Diencephalon (tissue), 1 donor: ENCODE data around the gene UCHL5. TPM values are rescaled to one million over a fixed set of nuclear protein-coding genes. Genes with fewer than 3 reads are reported as not detected.

Source experiments
- small RNA-seq: library from RNA; depleted of rRNA; stranded (forward); fragments of <200 nt; gene quantifications from one replicate; pipeline ENCODE3, GENCODE V24; 2014
- total RNA-seq: library from RNA; depleted of rRNA; stranded (reverse); fragments of >200 nt; gene quantifications from one replicate; pipeline ENCODE4 v1.2.3, GENCODE V29; 2014

The UCHL5 gene, protein sequence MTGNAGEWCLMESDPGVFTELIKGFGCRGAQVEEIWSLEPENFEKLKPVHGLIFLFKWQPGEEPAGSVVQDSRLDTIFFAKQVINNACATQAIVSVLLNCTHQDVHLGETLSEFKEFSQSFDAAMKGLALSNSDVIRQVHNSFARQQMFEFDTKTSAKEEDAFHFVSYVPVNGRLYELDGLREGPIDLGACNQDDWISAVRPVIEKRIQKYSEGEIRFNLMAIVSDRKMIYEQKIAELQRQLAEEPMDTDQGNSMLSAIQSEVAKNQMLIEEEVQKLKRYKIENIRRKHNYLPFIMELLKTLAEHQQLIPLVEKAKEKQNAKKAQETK
- total RNA-seq = 63.2 TPM

DNA sequence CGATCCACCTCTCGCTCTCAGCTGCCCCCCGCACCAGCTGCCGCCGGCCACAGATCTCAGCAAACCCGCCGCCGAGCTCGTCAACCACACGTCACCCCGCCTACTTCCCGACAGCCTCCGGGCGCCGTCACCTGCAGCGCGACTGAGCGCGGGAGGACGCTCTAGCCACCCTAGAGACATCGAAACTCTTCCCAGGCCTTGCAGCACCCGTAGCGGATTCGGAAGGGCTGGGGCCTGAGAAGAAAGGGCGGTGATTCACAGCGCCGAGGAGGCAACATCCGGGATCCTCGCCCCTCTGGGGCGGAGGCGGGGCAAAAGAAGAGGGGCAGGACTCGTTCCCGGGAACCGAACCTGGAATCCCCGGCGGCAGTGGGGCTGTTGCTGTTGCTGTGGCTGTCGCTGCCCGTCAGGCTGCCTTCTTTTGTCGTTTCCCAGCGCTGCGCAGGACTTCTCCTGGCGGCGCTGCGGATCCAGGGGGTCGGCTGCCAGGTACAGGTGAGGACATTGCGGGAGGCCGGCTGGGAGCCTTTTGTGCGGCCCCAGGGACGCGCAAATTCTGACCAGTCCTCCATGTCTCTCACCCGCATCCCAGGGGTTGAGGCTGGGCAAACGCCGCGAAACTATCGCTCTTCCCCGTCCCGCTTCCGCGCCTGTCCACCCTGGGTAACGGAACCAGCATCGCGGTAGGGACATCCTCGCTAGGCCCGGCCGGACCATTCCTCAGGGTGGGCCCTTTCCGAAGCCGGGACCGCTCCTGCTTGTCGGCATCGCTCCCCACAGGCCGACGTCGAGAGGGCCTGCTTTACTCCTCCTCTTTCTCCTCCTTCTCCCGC, at the start of gene UCHL5, which contains the start of gene RO60:
Gene UCHL5, minus strand, starts transcription at position 79 of the 833 bp plus-strand sequence. CDS start 100 bp downstream, outside the sequence.
Gene RO60, plus strand, starts transcription at position 331 of the 833 bp plus-strand sequence. CDS start 9,443 bp downstream, outside the sequence.

DNA sequence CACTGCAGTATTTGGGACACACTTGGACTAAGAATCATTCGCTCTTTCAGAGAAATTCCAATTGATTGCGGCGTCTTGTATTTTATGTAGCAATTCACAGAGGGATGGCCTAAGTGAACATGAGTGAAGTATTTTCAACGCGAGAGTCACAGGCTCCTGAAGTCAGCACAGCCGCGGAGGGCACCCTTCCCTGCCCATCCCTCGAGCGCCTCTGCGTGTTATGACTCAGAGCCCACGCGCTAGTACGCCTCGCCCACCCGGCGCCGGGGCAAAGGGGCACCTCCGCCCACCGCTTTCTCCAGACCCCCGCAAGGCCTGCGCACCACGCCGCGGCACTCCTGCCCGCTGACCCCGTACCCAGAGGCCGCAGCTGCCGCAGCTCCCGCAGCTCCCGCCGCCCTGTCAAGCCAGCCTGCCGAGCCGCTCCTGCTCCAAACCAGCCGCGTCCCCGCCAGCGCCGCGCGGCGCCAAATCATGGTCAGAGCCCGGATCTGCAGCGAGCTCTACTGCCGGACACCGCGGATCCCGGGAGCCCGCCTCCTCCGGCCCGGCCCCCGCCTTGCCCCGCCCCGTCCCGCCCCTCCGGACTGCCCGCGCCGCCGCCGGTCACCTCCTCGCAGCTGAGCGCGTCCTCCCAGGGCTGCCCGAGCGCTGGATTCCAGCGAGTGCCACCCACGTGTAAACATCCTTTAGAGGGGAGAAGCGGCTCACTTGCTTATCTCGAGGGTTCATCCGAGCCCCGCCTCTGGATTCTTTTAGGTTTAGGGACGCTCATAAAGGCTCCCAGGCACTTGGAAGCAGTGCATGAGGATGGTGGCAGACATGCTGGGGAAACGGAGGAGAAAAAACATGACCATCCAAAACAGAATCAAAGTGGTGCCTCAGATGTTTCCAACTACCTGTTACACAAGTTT, 46.0 kb upstream of the UCHL5 start, which contains the start of gene GLRX2:
Gene GLRX2, minus strand, starts transcription at position 508 of the 914 bp plus-strand sequence. Its CDS starts 32 bp downstream, at position 476.

Small RNA genes within 50 kb of the gene (small RNA-seq; reads per million reads assigned to genes)
- not detected for gene SCARNA18B

Other genes starting within 250 kb of the UCHL5 start
- 316 TPM for gene RO60, start 252 bp upstream of the UCHL5 start, total RNA-seq
- 11.5 TPM for gene GLRX2, start 46.1 kb upstream of the UCHL5 start, total RNA-seq
- 42.2 TPM for gene CDC73, start 62.7 kb upstream of the UCHL5 start, total RNA-seq
- gene B3GALT2, start 127.3 kb upstream of the UCHL5 start, total RNA-seq = 87.0 TPM